GM23248 (cell line): ENCODE results near the gene ARL16.

Experiments
- EZH2 ChIP-seq: fragments of 200-600 bp; sonication (generic); IDR thresholded peaks from 2 replicates; pipeline ENCODE4 v1.6.1; 2018; ENCODE audit warnings: antibody characterized with exemption, mild to moderate bottlenecking; ENCODE audit not compliant: insufficient read depth, poor library complexity, severe bottlenecking
- EZH2phosphoT487 ChIP-seq: fragments of 200-600 bp; sonication (generic); IDR thresholded peaks from 2 replicates; pipeline ENCODE4 v1.6.1; 2018; ENCODE audit warnings: antibody characterized with exemption, moderate library complexity, mild to moderate bottlenecking, low read depth; ENCODE audit not compliant: insufficient read depth

GRCh38 chr17:81715872-81716673 is 32.5 kb upstream of the ARL16 start:
- TF ChIP-seq EZH2 (no peak), EZH2phosphoT487 (no peak)
